Activated T-helper 9 cell treated with anti-CD3 and anti-CD28 coated beads, Interleukin-2, amount 50 U/mL, for 16 hours (primary cell): ENCODE results near the gene CDC5L.
"Not testable (repeated sequence)": the region's sequence is repeated elsewhere in the genome, so short reads cannot be mapped to it uniquely, and the experiment has no call there.

Source experiments
- DNase-seq: peaks from one replicate; pipeline ENCODE4 v3.0.0-alpha.2; 2020; ENCODE audit warnings: low read depth

CDC5L gene

DNA sequence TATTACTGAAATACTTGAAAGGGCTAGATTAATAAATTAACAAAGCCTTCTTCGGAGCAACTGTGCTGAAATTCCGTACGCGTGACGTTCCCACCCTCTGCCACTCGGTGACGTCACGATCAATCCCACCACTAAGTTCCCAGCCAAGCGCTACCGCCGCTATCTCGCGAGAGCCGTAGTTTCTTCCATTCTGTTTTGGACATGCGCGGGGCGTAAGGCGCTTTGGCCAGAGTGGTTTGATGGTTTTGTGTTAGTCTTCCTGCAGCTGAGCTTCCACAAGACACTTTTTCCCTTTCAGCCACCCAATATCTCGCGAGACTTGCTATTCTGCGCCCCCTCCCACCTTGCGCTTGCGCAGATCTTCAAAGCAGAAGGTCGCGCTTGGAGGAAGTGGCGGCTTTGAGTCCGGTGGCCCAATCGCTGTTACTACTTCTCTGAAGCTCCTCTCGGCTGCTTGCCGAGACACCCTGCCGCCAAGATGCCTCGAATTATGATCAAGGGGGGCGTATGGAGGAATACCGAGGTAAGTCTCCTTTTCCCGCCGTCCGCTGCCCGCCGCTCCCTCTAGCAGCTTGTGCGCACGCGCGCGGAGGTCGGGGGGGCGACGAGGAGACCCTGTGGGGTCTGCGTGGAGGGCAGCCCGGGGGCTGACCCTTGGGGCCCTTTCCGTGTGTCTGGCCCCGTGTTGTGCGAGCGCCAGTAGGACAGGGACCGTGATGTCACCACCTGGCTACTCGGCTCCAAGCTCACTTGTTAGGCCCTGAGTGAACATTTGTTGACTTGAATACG is at the start of gene CDC5L:
TSS of gene CDC5L (plus strand) at position 361 of the 789 bp plus-strand sequence. CDS start at position 479, 118 bp downstream.
- DNase-seq = peak; percentile 78

DNA sequence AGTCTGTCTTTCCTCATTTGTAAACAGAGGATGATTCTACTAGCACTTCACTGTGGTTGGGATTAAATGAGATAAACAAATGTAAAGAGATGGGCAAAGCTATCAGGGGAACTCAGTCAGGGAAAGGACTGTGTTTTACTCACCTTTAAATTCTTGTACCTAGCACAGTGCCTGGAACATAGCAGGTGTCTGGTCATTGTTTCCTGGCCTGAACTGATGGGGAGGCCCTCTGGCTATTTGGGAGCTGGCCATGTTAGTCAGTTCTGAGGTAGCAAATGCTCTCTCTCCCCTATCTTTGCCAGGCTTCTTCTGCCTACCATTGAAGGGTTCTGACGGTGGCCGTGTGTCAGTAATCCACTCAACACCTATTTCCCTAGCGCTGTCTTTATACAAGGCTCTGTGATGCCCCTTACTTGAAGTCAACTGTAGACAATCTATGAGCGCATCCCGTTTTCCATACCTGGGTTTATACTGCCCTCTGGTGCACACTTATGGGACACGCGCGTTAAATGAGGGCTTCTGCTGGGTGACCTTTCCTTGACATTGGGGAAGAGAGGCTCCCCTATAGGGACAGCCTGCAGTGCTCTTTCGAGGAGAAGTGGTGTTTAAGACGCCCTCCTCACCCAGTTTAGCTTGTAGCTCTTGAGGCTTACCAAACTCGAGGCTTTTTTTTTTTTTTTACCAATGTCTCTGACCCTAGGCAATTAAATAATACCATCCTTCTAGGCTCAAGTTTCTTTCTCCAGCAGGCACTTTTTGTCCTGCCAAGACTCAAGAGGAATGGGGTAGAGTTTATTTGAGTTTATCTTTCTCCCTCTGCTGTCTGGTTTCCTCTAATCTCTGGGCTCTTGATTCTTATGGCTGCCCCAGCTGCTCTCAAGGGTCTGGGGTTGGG is 49.0 kb upstream of the CDC5L start:
- peak; percentile 45 for DNase-seq

DNA sequence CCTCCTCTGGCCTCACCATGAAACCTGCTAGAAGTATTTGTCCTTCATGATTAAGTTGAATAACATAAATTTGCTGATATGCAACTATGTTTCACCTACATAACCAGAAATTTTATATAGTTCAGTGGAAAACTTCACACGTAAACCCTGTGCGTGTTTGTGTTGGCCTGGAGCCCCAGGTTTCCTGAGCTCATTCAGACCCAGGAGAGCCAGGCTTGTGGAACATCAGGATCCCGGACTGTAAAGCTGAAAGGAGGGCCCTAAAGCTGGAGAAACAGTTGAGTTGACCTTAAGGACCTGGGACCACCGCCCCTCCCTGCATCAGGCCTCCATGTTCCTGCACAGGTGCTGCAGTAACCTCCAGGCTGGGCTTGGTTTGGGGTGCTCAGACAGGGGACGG is 48.2 kb upstream of the CDC5L start:
- DNase-seq = no peak

DNA sequence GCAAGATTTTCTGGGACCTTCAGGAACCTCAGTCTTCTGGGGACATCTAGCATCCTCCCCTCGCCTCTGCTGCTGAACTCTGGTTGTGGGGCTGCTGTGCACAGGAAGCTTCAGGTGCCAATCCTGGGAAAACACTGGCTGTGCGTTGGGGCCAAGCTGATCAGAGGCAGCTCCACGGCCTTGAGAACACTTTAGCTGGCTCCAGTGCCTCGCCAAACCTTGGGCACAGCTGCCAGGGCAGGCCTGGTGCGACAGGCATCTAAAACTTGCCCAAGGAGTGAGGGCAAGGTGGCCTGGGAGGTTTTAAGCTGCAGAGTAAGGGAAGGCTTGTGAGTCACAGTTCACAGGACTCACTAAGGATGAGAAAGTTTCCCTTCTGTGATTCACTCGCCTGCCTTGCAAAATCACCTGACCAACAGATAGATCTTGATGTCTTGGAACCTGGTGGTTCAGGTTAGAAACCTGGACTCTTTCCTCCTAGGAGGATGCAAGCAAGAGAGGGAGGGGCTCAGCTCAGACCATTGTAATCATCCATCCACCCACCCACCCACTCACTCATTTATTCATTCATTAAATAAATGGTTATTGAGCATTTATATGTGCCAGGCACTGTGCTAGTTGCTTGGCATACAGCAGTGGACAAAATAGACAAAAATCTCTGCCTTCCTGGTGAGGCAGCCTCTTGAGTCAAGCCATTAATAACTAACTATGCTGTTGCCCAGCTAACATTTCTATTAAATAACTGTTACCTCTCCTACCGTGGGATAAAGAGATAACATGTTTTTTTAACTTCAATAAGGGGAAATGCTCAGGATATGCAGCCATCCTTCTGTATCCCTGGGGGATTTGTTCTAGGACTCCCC is 47.5 kb upstream of the CDC5L start:
- no peak for DNase-seq

DNA sequence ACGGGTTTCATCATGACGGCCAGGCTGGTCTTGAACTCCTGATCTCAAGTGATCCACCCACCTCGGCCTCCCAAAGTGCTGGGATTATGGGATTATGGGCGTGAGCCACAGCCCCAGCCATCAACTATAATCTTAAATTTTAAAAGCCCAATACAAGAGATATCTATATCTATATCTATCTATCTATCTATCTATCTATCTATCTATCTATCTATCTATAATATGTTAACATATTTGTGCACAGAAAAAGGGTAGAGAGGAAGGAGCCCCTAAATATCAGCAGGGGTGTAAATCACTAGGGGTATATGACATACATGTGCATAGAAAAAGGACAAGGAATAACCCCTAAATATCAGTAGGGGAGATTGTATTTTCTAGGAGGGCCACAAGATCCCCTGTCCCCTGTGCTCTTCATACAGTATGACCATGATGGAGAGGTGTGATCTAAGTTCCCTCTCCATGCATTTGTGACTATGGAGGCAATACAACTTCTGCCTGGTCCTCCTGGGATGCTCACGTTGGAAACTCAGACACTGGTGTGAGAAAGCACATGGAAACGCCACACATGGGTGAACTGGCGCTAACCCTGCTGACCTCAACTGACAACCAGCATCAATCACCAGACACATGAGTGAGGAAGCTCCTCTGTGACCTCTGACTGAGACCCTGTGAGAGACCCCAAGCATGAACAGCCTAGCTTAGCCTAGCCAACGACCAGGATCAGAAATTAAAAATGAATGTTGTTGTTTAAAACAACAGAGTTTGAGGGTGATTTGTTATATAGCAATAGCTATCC is 46.2 kb upstream of the CDC5L start:
- DNase-seq = no peak

DNA sequence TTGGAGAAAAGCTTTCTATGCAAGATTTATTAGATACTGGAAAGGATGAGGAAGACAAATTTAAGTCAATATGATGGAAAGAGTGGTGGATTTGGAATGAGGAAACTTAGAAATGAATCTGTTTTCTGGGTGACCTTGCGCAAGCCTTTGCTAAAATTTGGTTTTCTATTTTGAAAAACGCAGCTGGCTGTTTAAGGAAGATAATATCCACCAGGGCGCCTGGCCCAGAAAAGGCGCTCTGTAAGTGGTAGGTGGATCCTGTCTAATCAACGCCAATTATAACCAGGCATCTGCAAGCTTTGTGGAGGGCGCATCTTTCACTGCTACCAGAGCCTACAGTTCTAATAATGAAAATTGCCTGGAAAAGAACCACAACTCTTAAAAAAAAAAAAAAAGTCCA is 45.5 kb upstream of the CDC5L start:
- no peak for DNase-seq

DNA sequence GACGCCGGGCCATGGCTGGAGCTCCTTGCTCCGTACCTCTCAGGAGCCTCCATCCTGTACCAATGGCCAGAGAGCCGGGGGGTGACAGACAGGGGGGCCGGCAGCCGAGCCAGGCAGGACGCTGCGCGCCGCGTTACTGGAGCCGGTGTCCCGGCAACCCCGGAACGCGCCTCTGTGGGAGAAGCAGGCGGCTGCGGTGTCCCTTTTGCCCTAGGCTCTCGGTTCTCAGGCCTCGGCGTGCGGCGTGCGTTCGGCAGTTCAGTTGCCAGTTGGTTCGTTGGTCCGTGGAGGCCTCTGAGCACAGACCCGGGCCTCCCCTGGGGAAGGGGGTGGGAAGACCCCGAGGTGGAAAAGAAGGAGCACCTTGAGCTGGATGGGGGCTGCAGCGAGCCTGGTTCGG is 45.0 kb upstream of the CDC5L start, which contains the start of gene SPATS1:
TSS of gene SPATS1 (plus strand) at position 162 of the 400 bp plus-strand sequence. CDS start 446 bp downstream, outside the sequence.
- DNase-seq = no peak

DNA sequence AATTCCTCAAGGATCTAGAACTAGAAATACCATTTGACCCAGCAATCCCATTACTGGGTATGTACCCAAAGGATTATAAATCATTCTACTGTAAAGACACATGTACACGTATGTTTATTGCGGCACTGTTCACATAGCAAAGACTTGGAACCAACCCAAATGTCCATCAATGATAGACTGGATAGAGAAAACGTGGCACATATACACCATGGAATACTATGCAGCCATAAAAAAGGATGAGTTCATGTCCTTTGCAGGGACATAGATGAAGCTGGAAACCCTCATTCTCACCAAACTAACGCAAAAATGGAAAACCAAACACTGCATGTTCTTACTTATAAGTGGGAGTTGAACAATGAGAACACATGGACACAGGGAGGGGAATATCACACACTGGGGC is 40.7 kb upstream of the CDC5L start:
- not testable (repeated sequence) for DNase-seq

DNA sequence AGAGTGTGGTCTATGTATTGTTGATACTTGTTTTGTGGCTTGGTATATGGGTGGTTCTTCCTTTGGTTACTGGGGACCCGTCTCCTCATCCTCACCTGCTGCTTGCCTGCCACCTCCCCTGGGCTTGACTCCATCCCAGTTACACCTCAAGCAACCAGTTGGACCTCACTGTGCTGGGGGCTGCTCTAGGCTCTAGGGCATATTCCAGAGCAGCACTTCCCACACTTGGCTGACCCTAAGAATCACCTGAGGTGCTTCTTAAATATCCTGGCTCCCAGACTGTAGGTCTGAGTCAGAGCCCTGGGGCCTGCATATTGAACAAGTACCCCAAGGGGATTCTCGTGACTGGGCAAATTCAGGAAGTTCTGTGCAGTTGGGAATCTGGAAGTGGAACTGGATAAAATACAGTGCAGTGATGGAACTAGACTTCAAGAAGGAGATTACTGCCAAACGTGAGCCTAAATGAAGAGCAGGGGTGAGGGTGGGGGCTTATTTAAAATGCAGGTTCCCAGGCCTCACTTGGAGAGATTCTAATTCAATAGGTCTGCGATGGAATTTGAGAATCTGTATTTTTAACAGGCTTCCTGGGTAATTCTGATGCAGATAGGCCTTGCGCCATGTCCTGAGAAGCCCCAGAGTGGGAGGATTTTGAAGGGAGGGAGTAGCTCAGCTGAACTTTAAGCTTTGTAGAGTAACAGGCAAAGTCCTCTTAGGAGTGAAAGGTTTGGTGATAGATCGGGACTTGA is 37.4 kb upstream of the CDC5L start:
- no peak for DNase-seq

DNA sequence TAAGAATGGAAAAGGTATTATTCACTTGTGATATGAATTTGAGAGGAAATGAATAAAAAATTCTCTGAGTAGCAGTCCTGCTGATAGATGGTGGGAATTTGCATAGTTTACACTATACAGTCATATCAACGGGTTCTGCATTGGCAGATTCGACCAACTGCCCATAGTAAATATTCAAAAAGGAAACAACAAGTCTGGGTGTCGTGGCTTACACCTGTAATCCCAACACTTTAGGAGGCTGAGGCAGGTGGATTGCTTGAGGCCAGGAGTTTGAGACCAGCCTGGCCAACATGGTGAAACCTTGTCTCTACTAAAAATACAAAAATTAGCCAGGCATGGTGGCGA is 36.9 kb upstream of the CDC5L start:
- DNase-seq = not testable (repeated sequence)

DNA sequence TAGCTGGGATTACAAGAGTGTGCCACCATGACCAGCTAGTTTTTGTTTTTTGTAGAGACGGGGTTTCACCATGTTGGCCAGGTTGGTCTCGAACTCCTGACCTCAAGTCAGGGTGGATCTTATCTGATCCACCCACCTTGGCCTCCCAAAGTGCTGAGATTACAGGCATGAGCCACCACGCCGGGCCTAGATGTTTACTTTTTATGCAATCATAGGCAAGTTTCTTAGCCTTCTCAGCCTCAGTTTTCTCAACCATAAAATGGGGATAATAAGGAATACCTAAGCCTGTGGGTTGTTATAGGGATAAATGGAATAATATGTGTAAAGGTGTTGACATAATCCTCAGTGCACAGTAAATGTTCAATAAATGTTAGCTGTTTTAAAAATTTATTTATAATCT is 35.2 kb upstream of the CDC5L start:
- DNase-seq = no peak

DNA sequence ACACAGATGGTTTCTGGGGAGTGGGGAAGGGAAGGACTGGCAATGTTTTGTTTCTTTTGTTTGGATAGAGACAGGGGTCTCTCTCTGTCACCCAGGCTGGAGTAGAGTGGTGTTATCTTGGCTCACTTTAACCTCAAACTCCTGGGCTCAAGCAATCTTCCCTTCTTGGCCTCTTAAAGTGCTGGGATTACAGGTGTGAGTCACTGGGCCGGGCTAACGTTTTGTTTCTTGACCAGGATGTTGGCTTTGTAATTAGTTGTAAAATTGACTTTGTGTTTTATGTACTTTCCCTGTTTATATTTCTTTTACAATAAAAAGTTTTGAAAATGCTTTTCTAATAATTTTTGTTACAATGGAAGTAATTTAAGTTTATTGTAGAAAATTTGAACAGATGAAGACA is 34.2 kb upstream of the CDC5L start:
- DNase-seq = no peak

DNA sequence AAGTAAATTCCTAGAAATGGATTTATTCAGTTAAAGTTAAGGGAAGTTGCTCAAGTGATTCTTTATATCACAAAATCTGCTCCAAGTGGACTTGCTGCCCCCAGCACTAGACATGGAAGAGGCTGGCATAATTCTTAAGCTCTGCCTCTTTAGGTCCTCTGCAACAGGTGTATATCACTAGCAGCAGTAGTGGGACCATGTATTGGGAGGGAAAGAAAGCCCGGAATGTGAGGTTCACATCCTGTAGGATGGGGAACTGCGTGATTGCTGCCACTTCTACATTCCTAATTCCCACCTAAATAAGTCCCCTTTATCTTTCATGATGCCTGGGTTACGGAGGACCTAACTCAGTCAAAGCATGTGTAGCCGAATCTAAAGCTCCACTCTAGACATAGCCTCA is 31.9 kb upstream of the CDC5L start:
- DNase-seq = no peak

DNA sequence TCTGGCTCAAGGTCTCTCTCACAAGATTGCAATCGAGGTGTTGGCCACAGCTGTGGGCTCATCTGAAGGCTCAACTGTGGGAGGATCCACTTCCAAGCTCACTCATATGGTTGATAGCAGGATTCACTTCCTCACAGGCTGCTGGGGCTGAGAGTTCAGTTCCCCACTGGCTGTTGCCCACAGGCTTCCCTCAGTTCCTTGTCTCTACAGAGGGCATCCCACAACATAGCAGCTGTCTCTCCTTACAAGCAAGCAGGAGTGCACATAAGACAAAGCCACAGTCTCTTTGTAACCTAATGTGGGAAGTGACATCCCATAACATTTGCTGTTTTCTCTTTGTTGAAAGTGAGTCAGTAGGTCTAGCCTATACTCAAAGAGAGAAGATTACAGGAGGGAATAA is 31.0 kb upstream of the CDC5L start:
- no peak for DNase-seq

DNA sequence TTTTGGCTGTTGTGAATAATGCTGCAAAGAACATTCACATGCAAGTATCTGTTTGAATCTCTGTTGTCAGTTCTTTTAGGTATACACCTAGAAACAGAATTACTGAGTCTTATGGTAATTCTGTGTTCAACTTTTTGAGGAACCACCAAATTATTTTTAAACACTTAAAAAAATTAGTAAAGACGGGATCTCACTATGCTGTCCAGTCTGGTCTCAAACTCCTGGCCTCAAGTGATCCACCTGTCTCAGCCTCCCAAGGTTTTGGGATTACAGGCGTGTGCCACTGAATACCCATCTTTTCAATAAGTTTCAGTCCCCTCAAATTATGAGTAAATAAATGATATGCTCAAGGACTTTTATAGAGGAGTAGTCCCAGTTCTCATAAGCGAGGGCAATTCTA is 27.5 kb upstream of the CDC5L start:
- DNase-seq = no peak

DNA sequence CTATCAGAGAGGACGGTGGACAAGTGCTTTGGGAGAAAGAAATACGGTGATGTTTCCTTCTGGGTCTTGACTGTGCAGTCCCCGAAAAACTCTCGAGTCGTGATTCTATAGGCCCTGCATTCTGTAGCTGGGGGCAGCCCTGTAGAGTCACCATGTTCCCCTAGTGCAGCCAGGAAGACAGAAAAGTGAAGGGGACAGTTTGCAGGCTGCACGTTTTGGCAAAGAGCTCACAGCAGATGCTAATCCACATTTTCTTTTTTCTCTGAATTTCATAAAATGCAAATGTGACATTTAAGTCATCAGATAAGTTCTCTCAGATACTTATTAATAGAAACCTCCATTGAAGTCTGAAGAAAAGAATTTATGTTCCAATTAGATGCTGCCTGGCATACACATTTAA is 25.6 kb upstream of the CDC5L start:
- DNase-seq = no peak

DNA sequence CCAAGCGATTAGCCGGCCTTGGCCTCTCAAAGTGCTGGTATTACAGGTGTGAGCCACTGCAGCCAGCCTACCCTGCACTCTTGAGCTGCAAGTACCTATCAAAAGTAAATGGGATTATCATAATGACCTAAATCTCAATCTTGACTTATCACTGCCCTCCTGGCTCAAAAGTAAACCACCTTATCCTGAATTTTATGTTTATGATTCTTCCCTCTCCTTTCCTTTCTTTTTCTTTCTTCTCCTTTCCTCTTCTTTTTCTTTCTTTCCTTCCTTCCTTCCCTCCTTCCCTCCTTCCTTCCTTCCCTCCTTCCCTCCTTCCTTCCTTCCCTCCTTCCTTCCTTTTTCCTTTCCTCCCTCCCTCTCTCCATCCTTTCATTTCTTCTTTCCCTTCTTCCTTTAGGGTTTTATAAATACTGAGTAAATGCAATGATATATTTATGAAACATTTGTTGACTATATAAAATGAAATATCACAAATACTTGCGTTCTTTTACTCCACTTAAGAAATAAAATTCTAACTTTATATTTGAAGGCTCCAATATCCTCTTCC is 24.1 kb upstream of the CDC5L start:
- DNase-seq = no peak

DNA sequence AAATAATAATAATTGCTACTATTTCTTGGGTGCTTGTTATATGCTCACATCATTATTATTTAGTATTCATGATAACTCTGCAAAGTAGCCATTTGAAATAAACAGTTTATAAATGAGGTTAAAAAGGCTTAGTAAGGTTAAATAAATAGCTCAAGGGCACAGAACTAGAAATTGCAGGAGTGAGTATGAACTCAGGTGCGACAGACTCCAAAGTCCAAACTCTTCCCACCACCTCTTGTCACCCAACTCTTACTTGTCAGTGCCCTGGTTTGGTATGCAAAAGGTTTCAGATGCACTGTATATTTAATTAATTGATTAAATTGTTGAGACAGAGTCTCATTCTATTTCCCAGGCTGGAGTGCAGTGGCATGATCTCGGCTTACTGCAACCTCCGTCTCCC is 20.7 kb upstream of the CDC5L start:
- no peak for DNase-seq

DNA sequence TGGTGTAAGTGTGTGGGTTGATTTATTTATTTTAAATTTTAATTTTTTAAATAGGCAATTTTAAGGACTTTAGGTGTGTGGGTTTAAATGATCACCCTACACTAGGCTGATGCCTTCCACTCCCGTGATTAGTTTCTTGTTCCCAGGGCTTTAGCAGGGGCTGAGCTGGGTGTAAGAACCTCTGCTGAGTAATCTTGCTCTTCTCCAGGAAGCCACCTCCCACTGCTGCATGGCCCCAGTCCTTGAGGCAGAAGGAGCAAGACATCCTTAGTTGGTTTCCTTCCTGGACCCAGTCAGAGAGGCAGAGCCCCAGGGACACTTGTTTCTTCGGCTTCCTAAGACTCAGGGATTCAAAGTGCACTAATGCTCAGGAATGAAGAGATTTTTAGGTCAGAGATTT is 19.8 kb upstream of the CDC5L start:
- DNase-seq = no peak

DNA sequence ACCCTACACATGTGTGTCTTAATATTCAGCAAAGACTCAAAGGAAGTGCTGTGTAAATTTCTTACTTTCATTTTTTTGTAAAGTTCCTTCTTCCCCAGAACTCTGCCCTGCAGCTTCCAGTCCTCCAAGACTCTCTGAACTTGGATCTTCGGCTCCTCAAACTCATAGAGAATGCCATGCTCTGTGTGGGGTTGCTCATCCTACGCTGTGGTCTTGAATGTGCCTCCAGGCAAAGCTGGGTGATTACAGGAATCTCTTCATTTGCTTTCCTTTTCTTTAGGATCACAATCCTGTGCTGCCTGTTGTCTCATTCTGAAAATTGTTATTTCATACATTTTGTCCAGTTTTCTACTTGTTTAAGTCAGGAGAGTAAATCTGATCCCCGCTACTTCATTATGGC is 14.5 kb upstream of the CDC5L start:
- DNase-seq = no peak
